HCT116 (cell line): ENCODE measurements around the gene WDR20. TPM values are rescaled to one million over a fixed set of nuclear protein-coding genes. Genes with fewer than 3 reads are reported as not detected.

Source experiments
- ATAC-seq: fragments of 200-7000 bp; cut with Tn5 transposase; 2 replicates; pipeline ENCODE4 v1.9.1; 2020; ENCODE audit warnings: mild to moderate bottlenecking, moderate library complexity
- BruUV-seq: library from RNA; stranded (reverse); fragments of 400-500 nt; replicated peaks from 2 replicates; lab custom pipeline; 2021; lab: Mats Ljungman, UMichigan
- CTCF ChIA-PET: fragments of 300-600 bp; sonication (Branson Sonifier 250); formaldehyde crosslinking; loops from one replicate; lab custom pipeline; 2021; ENCODE audit warnings: antibody characterized with exemption; lab: Charles Lee
- POLR2A ChIA-PET: fragments of 300-600, 350-600 bp; sonication (Branson Sonifier 250); formaldehyde crosslinking; loops from one replicate; lab custom pipeline; 2021; ENCODE audit warnings: antibody characterized with exemption; lab: Charles Lee
- RAD21 ChIA-PET, 2 experiments: fragments of 300-600 bp; sonication (Branson Sonifier 250); formaldehyde crosslinking; loops; one replicate each; lab custom pipeline; 2023; ENCODE audit warnings: low total read pairs in 2 of 2; ENCODE audit not compliant: uncharacterized antibody in 2 of 2, unreplicated experiment in 2 of 2, low non-redundant PET in 1 of 2; lab: Charles Lee
- DNase-seq: peaks from one replicate; pipeline ENCODE4 v3.0.0-alpha.2; 2010; ENCODE audit warnings: low read depth, low spot score
- H2AFZ ChIP-seq: fragments of 200-600 bp; shearing (Covaris generic), sonication (generic); 2 replicates; pipeline ENCODE4 v1.6.1; 2017; ENCODE audit warnings: low read depth, mixed run types, mixed read lengths, antibody characterized with exemption, low read length; ENCODE audit not compliant: poor library complexity, severe bottlenecking
- H3K27ac ChIP-seq: 2 replicates; pipeline ENCODE4 v1.5.1; 2012; ENCODE audit warnings: low read depth, low read length
- H3K27me3 ChIP-seq: fragments of 200-600 bp; sonication (generic); 2 replicates; pipeline ENCODE4 v1.6.1; 2016; ENCODE audit warnings: mixed run types, low read length, mixed read lengths; ENCODE audit not compliant: insufficient read depth
- H3K36me3 ChIP-seq, 2 experiments: fragments of 200-500 bp in 1 of 2; fragments of 200-600 bp in 1 of 2; sonication (Bioruptor generic) in 1 of 2; sonication (generic) in 1 of 2; 2 replicates each; pipeline versions ENCODE4 v1.5.1 to v1.6.1; 2014 to 2016; ENCODE audit warnings: low read length in 2 of 2, inconsistent platforms in 1 of 2, mixed read lengths in 1 of 2, mixed run types in 1 of 2; ENCODE audit not compliant: insufficient read depth in 2 of 2, control insufficient read depth in 1 of 2
- H3K4me1 ChIP-seq, 2 experiments: fragments of 200-600 bp in 1 of 2; sonication (generic) in 1 of 2; 2 replicates each; pipeline versions ENCODE4 v1.5.1 to v1.6.1; 2012 to 2017; ENCODE audit warnings: low read length in 2 of 2, inconsistent platforms in 1 of 2, mild to moderate bottlenecking in 1 of 2, mixed read lengths in 1 of 2, mixed run types in 1 of 2, moderate library complexity in 1 of 2; ENCODE audit not compliant: insufficient read depth in 2 of 2, control insufficient read depth in 1 of 2
- H3K4me2 ChIP-seq: fragments of 200-600 bp; sonication (generic); 2 replicates; pipeline ENCODE4 v1.6.1; 2017; ENCODE audit warnings: mixed run types, low read length, mixed read lengths
- H3K4me3 ChIP-seq, 2 experiments: fragments of 200-600 bp in 1 of 2; sonication (generic) in 1 of 2; replicated peaks in 1 of 2; 2 replicates each; pipeline ENCODE4 v1.5.1; 2011 to 2016; ENCODE audit warnings: low read length in 2 of 2, control low read depth in 1 of 2, low read depth in 1 of 2, mild to moderate bottlenecking in 1 of 2, mixed read lengths in 1 of 2, mixed run types in 1 of 2
- H3K79me2 ChIP-seq: fragments of 200-600 bp; sonication (generic); 2 replicates; pipeline ENCODE4 v1.6.1; 2017; ENCODE audit warnings: mild to moderate bottlenecking, mixed run types, low read length, moderate library complexity, mixed read lengths; ENCODE audit not compliant: insufficient read depth
- H3K9ac ChIP-seq: fragments of 200-600 bp; sonication (generic); 2 replicates; pipeline ENCODE4 v1.6.1; 2016; ENCODE audit warnings: low read length, mixed read lengths
- H3K9me2 ChIP-seq: fragments of 200-600 bp; sonication (generic), shearing (Covaris generic); 2 replicates; pipeline ENCODE4 v1.6.1; 2017; ENCODE audit warnings: mixed run types, mild to moderate bottlenecking, moderate library complexity; ENCODE audit not compliant: insufficient read depth
- H3K9me3 ChIP-seq, 2 experiments: fragments of 200-500 bp in 1 of 2; fragments of 200-600 bp in 1 of 2; sonication (Bioruptor generic) in 1 of 2; sonication (generic) in 1 of 2; 2 replicates each; pipeline ENCODE4 v1.6.1; 2014 to 2017; ENCODE audit warnings: low read length in 2 of 2, mixed read lengths in 2 of 2, inconsistent platforms in 1 of 2, low read depth in 1 of 2, mild to moderate bottlenecking in 1 of 2, mixed run types in 1 of 2, moderate library complexity in 1 of 2; ENCODE audit not compliant: control insufficient read depth in 1 of 2, insufficient read depth in 1 of 2
- H4K20me1 ChIP-seq: fragments of 200-600 bp; sonication (generic), shearing (Covaris generic); 2 replicates; pipeline ENCODE4 v1.6.1; 2017; ENCODE audit warnings: mixed run types, mild to moderate bottlenecking, moderate library complexity; ENCODE audit not compliant: insufficient read depth
- ATF3 ChIP-seq: IDR thresholded peaks from 2 replicates; pipeline ENCODE4 v1.6.1; 2012
- CBX3 ChIP-seq: IDR thresholded peaks from 2 replicates; pipeline ENCODE4 v1.6.1; 2012; ENCODE audit warnings: low read depth
- EGR1 ChIP-seq: IDR thresholded peaks from 2 replicates; pipeline ENCODE4 v1.6.1; 2012; ENCODE audit warnings: low read depth
- ELF1 ChIP-seq: IDR thresholded peaks from 2 replicates; pipeline ENCODE4 v1.6.1; 2012; ENCODE audit warnings: low read depth, borderline replicate concordance
- EZH2 ChIP-seq: fragments of 200-600 bp; sonication (generic); IDR thresholded peaks from 2 replicates; pipeline ENCODE4 v1.6.1; 2017; ENCODE audit warnings: antibody characterized with exemption, mixed run types
- EZH2phosphoT487 ChIP-seq: fragments of 200-600 bp; IDR thresholded peaks from 2 replicates; pipeline ENCODE4 v1.6.1; 2018; ENCODE audit warnings: antibody characterized with exemption, borderline replicate concordance
- FOSL1 ChIP-seq: IDR thresholded peaks from 2 replicates; pipeline ENCODE4 v1.6.1; 2012; ENCODE audit warnings: low read depth
- JUND ChIP-seq: IDR thresholded peaks from 2 replicates; pipeline ENCODE4 v1.6.1; 2012
- MAX ChIP-seq: IDR thresholded peaks from 2 replicates; pipeline ENCODE4 v1.6.1; 2012
- POLR2AphosphoS5 ChIP-seq: IDR thresholded peaks from 2 replicates; pipeline ENCODE4 v1.6.1; 2011; ENCODE audit warnings: mild to moderate bottlenecking, low read depth, low read length, moderate library complexity
- RAD21 ChIP-seq: IDR thresholded peaks from 2 replicates; pipeline ENCODE4 v1.6.1; 2012; ENCODE audit warnings: low read depth, mild to moderate bottlenecking
- SIN3A ChIP-seq: IDR thresholded peaks from 2 replicates; pipeline ENCODE4 v1.6.1; 2012; ENCODE audit warnings: low read depth
- SP1 ChIP-seq: IDR thresholded peaks from 2 replicates; pipeline ENCODE4 v1.6.1; 2012; ENCODE audit warnings: low read depth
- SRF ChIP-seq: IDR thresholded peaks from 2 replicates; pipeline ENCODE4 v1.6.1; 2012; ENCODE audit warnings: low read depth
- TCF7L2 ChIP-seq: IDR thresholded peaks from 2 replicates; pipeline ENCODE4 v1.7.0; 2011; ENCODE audit warnings: borderline replicate concordance, inconsistent platforms; ENCODE audit not compliant: insufficient read depth, insufficient read length; ENCODE audit errors: extremely low read depth
- YY1 ChIP-seq: IDR thresholded peaks from 2 replicates; pipeline ENCODE4 v1.6.1; 2011; ENCODE audit warnings: low read length, low read depth, moderate library complexity, mild to moderate bottlenecking; ENCODE audit not compliant: insufficient replicate concordance; ENCODE audit errors: extremely low read depth
- ZBTB33 ChIP-seq: IDR thresholded peaks from 2 replicates; pipeline ENCODE4 v1.6.1; 2011; ENCODE audit warnings: mild to moderate bottlenecking, low read length, moderate library complexity; ENCODE audit not compliant: insufficient replicate concordance; ENCODE audit errors: extremely low read depth
- ZFX ChIP-seq: fragments of 450-650 bp; IDR thresholded peaks from 2 replicates; pipeline ENCODE4 v1.6.1; 2017
- ZNF274 ChIP-seq: fragments of 200-500 bp; sonication (Bioruptor generic); IDR thresholded peaks from 2 replicates; pipeline ENCODE4 v1.6.1; 2014; ENCODE audit warnings: mild to moderate bottlenecking, low read depth, low read length, inconsistent platforms
- intact Hi-C: fragments of 100-400 bp; cut with micrococcal nuclease; formaldehyde crosslinking; loops from 2 replicates; pipeline ENCODE4 v1.10.0; 2022
- total RNA-seq: library from RNA; stranded (reverse); gene quantifications from one replicate; pipeline ENCODE4 v1.2.1, GENCODE V29; 2021; ENCODE audit not compliant: unreplicated experiment

WDR20 gene
- total RNA-seq, 1 experiment from 2014 or later, result 21.1 TPM

- no peak for TF ChIP-seq ZBTB33
- TF ChIP-seq SRF, result no peak
- no peak for TF ChIP-seq POLR2AphosphoS5
- no peak for TF ChIP-seq ELF1
- TF ChIP-seq MAX, result no peak
- no peak for TF ChIP-seq EZH2
- no peak for TF ChIP-seq EGR1
- TF ChIP-seq TCF7L2, result no peak
- TF ChIP-seq SP1, result no peak
- no peak for TF ChIP-seq ZNF274
- no peak for TF ChIP-seq EZH2phosphoT487
Observed at GRCh38 chr14:102092806-102093205, 46.9 kb upstream of the WDR20 start (continued).

GRCh38 chr14:102094101-102094500 is 45.6 kb upstream of the WDR20 start:
- BruUV-seq, result no TSS peak
- Histone ChIP-seq H3K4me2 (no peak overlapping the region), H3K27me3 (no peaks in the 10 kb centered on the region), H4K20me1 (no peaks in the 10 kb centered on the region), H3K27ac (no peak overlapping the region), H3K4me1 (peaks cover 26 to 38% of the 10 kb centered on the region in 2 experiments), H3K9ac (no peak overlapping the region), H3K4me3 (no peak overlapping the region), H2AFZ (no peak overlapping the region), H3K9me2 (no peaks in the 10 kb centered on the region), H3K36me3 (no peaks in the 10 kb centered on the region), H3K9me3 (no peaks in the 10 kb centered on the region), H3K79me2 (no peaks in the 10 kb centered on the region)
- no peak for DNase-seq
- intact Hi-C loops, result no loop called here
- ChIA-PET RAD21 (no interaction called here), CTCF (no interaction called here), POLR2A (no interaction called here)
- no peak for ATAC-seq
- TF ChIP-seq SRF, result no peak
- TF ChIP-seq SIN3A, result no peak
- no peak for TF ChIP-seq SP1
- TF ChIP-seq EZH2phosphoT487, result no peak
- no peak for TF ChIP-seq YY1
- no peak for TF ChIP-seq TCF7L2
- no peak for TF ChIP-seq JUND
- no peak for TF ChIP-seq ZNF274
- no peak for TF ChIP-seq EZH2
- no peak for TF ChIP-seq RAD21
- no peak for TF ChIP-seq MAX
- no peak for TF ChIP-seq POLR2AphosphoS5
- no peak for TF ChIP-seq CBX3
- no peak for TF ChIP-seq ZFX
- TF ChIP-seq FOSL1, result no peak
- no peak for TF ChIP-seq ZBTB33
- TF ChIP-seq ATF3, result no peak
